Activated B cell treated with CpG ODN at 0.5 μM for 24 hours (primary cell): ENCODE measurements around the gene ZNF140. TPM values are rescaled to one million over a fixed set of nuclear protein-coding genes. Genes with fewer than 3 reads are reported as not detected.

Source experiments
- ATAC-seq: fragments of 200-7000 bp; cut with Tn5 transposase; one replicate; pipeline ENCODE4 v1.10.0; 2021; ENCODE audit warnings: low read depth, mild to moderate bottlenecking, moderate library complexity
- CTCF ChIA-PET: fragments of 350-600 bp; sonication (Branson Sonifier 250); formaldehyde crosslinking; loops from one replicate; lab custom pipeline; 2021; ENCODE audit warnings: antibody characterized with exemption; lab: Charles Lee
- POLR2A ChIA-PET: fragments of 350-600 bp; sonication (Branson Sonifier 250); formaldehyde crosslinking; loops from one replicate; lab custom pipeline; 2021; ENCODE audit warnings: antibody characterized with exemption; lab: Charles Lee
- DNase-seq: peaks from one replicate; pipeline ENCODE4 v3.0.0; 2022
- H3K27ac Mint-ChIP-seq: one replicate; pipeline ENCODE4 v1.8.0; 2020; ENCODE audit warnings: mixed read lengths
- H3K27me3 Mint-ChIP-seq: one replicate; pipeline ENCODE4 v1.8.0; 2021; ENCODE audit warnings: mixed read lengths
- H3K36me3 Mint-ChIP-seq: one replicate; pipeline ENCODE4 v1.8.0; 2021; ENCODE audit warnings: low read depth, mixed read lengths
- H3K4me1 Mint-ChIP-seq: one replicate; pipeline ENCODE4 v1.8.0; 2021; ENCODE audit warnings: mixed read lengths
- H3K4me3 Mint-ChIP-seq: one replicate; pipeline ENCODE4 v1.8.0; 2020; ENCODE audit warnings: mild to moderate bottlenecking, mixed read lengths
- H3K9me3 Mint-ChIP-seq: one replicate; pipeline ENCODE4 v1.8.0; 2020; ENCODE audit warnings: mixed read lengths
- intact Hi-C: fragments of 100-400 bp; cut with micrococcal nuclease; formaldehyde crosslinking; loops from one replicate; pipeline ENCODE4 v1.15.1; 2024
- total RNA-seq: library from RNA; stranded (reverse); gene quantifications from 2 replicates; pipeline ENCODE4 v1.2.3, GENCODE V29; 2022
- TF ChIP-seq, protein P1 (sequence below): fragments of 200-600 bp; IDR thresholded peaks from one replicate; pipeline ENCODE4 v1.8.0; 2022; ENCODE audit warnings: antibody characterized with exemption, mild to moderate bottlenecking

Gene ZNF140
- total RNA-seq, 1 donor from 2014 or later, result 20.6 TPM

DNA sequence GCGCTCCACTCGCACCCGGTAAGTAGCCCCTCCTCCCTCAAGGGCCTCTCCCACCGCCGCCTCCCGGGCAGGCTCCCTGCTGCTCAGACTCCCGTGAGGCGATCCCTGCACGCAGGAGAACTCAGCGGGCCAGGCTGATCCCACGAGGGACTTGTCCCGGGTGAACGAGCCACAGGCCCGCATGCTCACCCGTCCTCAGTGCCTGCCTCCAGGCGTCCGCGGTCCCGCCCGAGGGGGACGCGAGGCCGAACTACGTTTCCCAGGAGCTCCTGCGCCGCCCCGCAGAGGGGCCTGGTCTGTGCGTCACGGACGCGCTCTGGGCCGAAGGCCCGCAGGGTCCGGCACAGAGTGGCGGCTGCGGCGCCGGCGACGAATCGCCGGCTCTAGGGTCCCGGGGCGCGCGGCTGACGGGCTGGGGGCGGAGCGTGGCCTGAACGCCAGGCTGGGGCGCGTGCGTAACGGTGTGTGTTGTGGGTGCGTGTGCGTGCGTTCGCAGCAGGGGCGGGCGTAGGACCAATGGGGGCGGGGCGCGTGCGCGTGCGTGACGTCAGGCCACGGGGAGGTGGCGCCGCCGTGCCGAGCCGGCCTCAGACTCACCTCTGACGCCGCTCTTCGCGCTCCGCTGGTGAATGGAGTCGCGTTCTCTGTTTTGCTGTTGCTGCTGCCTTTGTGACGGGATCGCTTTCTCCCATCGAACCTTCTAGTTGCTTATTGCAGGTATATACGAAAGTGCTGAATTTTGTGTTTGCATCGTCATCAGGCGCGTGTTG, 49.5 kb downstream of the ZNF140 start, which contains the start of the genes ZNF10 and ZNF891:
Gene ZNF10, plus strand, starts transcription at position 590 of the 770 bp plus-strand sequence. CDS start 13,866 bp downstream, outside the sequence.
Gene ZNF891, minus strand, starts transcription at position 237 of the 770 bp plus-strand sequence. CDS start 8,356 bp downstream, outside the sequence.
- peaks cover 21% of the 10 kb centered on the region for H3K4me1 Mint-ChIP-seq
- no peaks in the 10 kb centered on the region for H3K27me3 Mint-ChIP-seq
- ChIA-PET CTCF (no interaction called here), POLR2A (interaction anchor here (0.7 to 2.8 kb wide), 10 partner anchors 49 to 369 kb away, joined by 3 to 62 read pairs (median 4); partner anchors contain the start of genes CHFR, ZNF140, ZNF26 and ZNF268)
- ATAC-seq (peak; percentile 86), DNase-seq (peak; percentile 99)
- H3K27ac Mint-ChIP-seq, result peak within 1 kb of the TSS; percentile 98
- H3K4me3 Mint-ChIP-seq, result peak within 1 kb of the TSS; percentile 95
- H3K9me3 Mint-ChIP-seq, result peaks cover 28% of the 10 kb centered on the region
- intact Hi-C loops, result loop anchor here (1.0 to 5.0 kb wide), 9 partner anchors 50 to 368 kb away; partner anchors contain the start of genes ANKLE2, CHFR, GOLGA3 and ZNF140
- TF ChIP-seq, protein P1, sequence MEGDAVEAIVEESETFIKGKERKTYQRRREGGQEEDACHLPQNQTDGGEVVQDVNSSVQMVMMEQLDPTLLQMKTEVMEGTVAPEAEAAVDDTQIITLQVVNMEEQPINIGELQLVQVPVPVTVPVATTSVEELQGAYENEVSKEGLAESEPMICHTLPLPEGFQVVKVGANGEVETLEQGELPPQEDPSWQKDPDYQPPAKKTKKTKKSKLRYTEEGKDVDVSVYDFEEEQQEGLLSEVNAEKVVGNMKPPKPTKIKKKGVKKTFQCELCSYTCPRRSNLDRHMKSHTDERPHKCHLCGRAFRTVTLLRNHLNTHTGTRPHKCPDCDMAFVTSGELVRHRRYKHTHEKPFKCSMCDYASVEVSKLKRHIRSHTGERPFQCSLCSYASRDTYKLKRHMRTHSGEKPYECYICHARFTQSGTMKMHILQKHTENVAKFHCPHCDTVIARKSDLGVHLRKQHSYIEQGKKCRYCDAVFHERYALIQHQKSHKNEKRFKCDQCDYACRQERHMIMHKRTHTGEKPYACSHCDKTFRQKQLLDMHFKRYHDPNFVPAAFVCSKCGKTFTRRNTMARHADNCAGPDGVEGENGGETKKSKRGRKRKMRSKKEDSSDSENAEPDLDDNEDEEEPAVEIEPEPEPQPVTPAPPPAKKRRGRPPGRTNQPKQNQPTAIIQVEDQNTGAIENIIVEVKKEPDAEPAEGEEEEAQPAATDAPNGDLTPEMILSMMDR, result no peak
- H3K36me3 Mint-ChIP-seq, result peaks cover 72% of the 10 kb centered on the region

GRCh38 chr12:133130808-133131128, 50.0 kb downstream of the ZNF140 start:
- Mint-ChIP-seq H3K27me3 (no peaks in the 10 kb centered on the region), H3K36me3 (peaks cover 72% of the 10 kb centered on the region), H3K27ac (peak overlapping the region; percentile 98), H3K9me3 (peaks cover 29% of the 10 kb centered on the region), H3K4me3 (peak overlapping the region; percentile 95), H3K4me1 (peaks cover 21% of the 10 kb centered on the region)
- ATAC-seq (peak; percentile 2), DNase-seq (no peak)
- TF ChIP-seq, protein P1, result no peak
- CTCF ChIA-PET, result interaction anchor here (0.7 kb wide), 1 partner anchor 9 kb away, joined by 3 read pairs; no protein-coding TSS in a partner anchor
- intact Hi-C loops, result loop anchor here (1.0 to 5.0 kb wide), 9 partner anchors 50 to 368 kb away; partner anchors contain the start of genes ANKLE2, CHFR, GOLGA3 and ZNF140
- POLR2A ChIA-PET, result interaction anchor here (1.3 to 2.8 kb wide), 5 partner anchors 50 to 358 kb away, joined by 4 to 62 read pairs (median 7); partner anchors contain the start of genes ZNF140, ZNF268 and ZNF84

DNA sequence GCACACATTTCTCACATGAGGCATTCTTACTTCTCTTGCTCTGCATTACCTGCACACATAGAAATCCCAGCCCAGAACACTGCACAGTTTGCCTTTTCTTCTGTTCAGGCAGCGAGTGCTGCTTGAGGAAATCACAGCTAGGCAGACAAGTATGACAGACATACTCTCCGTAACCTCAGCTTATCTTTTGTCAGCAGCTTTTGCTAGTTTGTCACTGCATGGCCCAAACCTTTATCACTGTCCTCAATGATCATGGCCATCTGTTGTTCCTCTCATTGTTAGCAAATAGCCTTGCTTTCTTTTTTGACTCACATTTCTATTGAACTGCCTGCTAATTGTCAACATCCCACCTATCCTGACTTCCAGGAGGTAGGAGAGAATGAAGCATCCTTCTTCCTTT, 55.0 kb downstream of the ZNF140 start:
- TF ChIP-seq, protein P1, result no peak
- no peak for DNase-seq
- H3K27me3 Mint-ChIP-seq, result no peaks in the 10 kb centered on the region
- ATAC-seq, result no peak
- H3K27ac Mint-ChIP-seq, result no peak overlapping the region
- peaks cover 56% of the 10 kb centered on the region for H3K9me3 Mint-ChIP-seq
- ChIA-PET POLR2A (no interaction called here), CTCF (no interaction called here)
- H3K36me3 Mint-ChIP-seq, result peaks cover 86% of the 10 kb centered on the region
- peaks cover 9% of the 10 kb centered on the region for H3K4me1 Mint-ChIP-seq
- H3K4me3 Mint-ChIP-seq, result no peak overlapping the region
- intact Hi-C loops, result no loop called here

GRCh38 chr12:133145981-133146380, 65.3 kb downstream of the ZNF140 start:
- ChIA-PET CTCF (no interaction called here), POLR2A (no interaction called here)
- Mint-ChIP-seq H3K9me3 (peaks cover 52% of the 10 kb centered on the region), H3K36me3 (peaks cover 83% of the 10 kb centered on the region), H3K27me3 (no peaks in the 10 kb centered on the region), H3K4me1 (no peaks in the 10 kb centered on the region), H3K4me3 (no peak overlapping the region), H3K27ac (no peak overlapping the region)
- intact Hi-C loops, result no loop called here
- ATAC-seq (no peak), DNase-seq (no peak)
- TF ChIP-seq, protein P1, result no peak

- no peak for DNase-seq
- TF ChIP-seq, protein P1, result no peak
- no peak for ATAC-seq
- intact Hi-C loops, result no loop called here
- H3K4me3 Mint-ChIP-seq, result no peak overlapping the region
- H3K27ac Mint-ChIP-seq, result no peak overlapping the region
- H3K36me3 Mint-ChIP-seq, result peaks cover 77% of the 10 kb centered on the region
- H3K27me3 Mint-ChIP-seq, result no peaks in the 10 kb centered on the region
- CTCF ChIA-PET, result interaction anchor here (0.6 kb wide), 1 partner anchor 52 kb away, joined by 4 read pairs; no protein-coding TSS in a partner anchor
- POLR2A ChIA-PET, result no interaction called here
- peaks cover 59% of the 10 kb centered on the region for H3K9me3 Mint-ChIP-seq
- no peaks in the 10 kb centered on the region for H3K4me1 Mint-ChIP-seq
These were observed 75.5 kb downstream of the ZNF140 start for GRCh38 chr12:133156125-133156690.
